Activated effector memory CD4-positive, alpha-beta T cell treated with anti-CD3 and anti-CD28 coated beads, Interleukin-2, amount 50 U/mL, for 16 hours (primary cell): ENCODE data around the gene NMB.
"Not testable (repeated sequence)": the region's sequence is repeated elsewhere in the genome, so short reads cannot be mapped to it uniquely, and the experiment has no call there.

ENCODE experiments used
- DNase-seq: peaks from one replicate; pipeline ENCODE4 v3.0.0-alpha.2; 2020

The NMB gene

DNA sequence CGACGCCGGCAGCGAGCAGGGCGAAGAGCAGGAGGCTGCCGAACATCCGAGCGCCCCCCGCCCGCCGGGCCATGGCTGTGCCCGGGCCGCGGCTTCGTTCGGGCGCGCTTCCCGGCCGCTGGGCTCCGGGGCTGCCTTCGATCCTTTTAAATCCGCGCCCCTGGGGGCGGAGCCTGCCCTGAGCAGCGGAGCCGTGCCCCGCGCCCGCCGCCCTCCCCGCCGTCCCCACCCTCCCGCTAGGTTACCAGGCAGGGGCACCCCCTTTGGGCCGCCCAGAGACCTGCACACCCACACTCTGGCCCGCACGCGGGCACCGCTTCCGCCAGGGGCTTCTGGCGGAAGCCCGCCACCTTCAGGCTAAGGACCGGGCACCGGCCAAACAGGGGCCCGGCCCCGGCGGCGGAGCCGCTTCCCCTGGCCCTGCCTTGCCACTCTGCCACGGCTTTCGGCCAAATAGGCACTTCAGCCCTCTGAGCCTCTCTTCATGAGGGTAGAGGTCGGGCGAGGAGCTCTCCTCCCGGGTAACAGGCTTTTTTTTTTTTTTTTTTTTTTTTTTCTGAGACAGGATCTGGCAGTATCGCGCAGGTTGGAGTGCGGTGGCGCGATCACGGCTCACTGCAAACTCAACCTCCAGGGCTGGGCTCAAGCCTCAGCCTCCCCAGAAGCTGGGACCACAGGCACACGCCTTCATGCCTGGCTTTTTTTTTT, at the start of gene NMB:
NMB (minus strand) TSS at position 120 of the 708 bp plus-strand sequence; CDS start at position 73, 47 bp downstream.
- peak; percentile 94 for DNase-seq

GRCh38 chr15:84703808-84704207, 45.8 kb upstream of the NMB start:
- no peak for DNase-seq

DNA sequence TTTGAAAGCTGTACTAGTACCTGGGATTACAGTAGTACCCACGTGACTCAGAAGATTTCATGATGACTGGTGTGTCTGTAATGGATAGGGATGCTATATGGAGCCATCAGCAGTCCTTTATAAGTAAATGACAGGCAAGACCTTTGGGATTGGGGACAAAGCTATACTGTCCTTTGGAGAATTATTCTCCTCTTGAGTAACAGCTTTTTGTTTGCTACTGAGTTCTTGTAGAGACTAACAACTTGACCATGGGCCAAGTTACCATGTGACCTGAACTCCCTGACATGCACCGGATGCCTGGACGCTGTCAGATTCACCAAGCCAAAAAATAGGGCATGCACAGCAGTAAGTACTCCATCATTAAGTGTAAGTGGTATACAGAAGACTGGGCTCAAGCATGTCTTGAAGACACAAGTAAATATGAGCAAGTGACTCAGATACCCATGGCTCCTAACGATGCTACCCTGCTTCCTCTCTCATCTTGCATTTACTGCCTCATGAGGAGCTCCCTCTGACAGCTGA, 45.0 kb upstream of the NMB start:
- no peak for DNase-seq

GRCh38 chr15:84699538-84700191, 41.7 kb upstream of the NMB start:
- DNase-seq, result no peak

- no peak for DNase-seq
Observed at GRCh38 chr15:84697236-84697990, 39.4 kb upstream of the NMB start.

GRCh38 chr15:84696757-84697156, 38.8 kb upstream of the NMB start:
- DNase-seq, result no peak

DNA sequence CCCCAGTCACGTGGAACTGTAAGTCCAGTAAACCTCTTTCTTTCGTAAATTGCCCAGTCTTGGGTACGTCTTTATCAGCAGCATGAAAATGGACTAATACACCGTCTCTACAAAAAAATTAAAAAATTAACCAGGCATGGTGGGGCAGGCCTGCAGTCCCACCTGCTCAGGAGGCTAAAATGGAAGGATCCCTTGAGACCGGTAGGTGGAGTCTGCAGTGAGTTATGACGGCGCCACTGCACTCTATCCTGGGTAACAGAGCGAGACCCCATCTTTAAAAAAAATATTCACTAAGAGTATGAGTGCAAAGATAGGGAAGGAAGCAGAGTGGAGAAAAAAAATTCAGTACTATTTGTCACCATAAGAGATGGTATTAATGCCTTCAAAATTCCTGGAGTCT, 32.3 kb upstream of the NMB start:
- DNase-seq, result no peak

DNA sequence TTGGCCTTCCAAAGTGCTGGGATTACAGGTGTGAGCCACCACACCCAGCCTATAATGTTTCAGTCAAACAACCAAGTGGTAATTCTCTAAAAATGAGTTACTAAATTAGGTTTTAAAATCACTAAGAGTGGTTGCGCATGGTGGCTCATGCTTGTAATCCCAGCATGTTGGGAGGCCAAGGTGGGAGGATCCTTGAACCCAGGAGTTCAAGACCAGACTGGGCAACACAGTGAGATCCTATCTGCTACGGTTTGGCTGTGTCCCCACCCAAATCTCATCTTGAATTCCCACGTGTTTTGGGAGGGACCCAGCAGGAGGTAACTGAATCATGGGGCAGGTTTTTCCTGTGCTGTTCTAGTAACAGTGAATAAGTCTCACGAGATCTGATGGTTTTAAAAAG, 31.9 kb upstream of the NMB start:
- DNase-seq, result no peak

DNA sequence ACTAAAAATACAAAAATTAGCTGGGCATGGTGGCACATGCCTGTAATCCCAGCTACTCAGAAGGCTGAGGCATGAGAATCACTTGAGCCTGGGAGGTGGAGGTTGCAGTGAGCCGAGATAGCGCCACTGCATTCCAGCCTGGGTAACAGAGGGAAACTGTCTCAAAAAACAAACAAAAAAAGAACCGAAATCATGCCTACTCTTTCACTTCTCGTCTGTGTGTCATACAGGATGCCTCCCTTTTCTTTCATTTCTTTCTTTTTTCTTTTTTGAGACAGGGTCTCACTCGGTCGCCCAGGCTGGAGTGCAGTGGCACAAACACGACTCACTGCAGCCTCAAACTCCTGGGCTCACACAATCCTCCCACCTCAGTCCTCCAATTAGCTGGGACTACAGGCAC, 28.4 kb upstream of the NMB start:
- DNase-seq, result not testable (repeated sequence)

GRCh38 chr15:84685304-84685703, 27.3 kb upstream of the NMB start:
- no peak for DNase-seq

DNA sequence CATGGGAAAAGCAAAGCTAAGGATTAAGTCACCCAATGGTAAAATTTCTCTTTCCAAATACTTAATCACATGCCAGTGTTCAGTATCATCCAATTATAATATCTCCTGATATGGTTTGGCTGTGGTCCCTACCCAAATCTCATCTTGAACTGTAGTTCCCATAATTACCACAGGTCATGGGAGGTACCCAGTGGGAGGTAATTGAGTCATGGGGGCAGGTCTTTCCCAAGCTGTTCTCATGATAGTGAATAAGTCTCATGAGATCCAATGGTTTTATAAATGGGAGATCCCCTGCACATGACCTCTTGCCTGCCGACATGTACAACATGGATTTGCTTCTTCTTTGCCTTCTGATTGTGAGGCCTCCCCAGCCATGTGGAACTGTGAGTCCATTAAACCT, 26.1 kb upstream of the NMB start:
- DNase-seq, result no peak

DNA sequence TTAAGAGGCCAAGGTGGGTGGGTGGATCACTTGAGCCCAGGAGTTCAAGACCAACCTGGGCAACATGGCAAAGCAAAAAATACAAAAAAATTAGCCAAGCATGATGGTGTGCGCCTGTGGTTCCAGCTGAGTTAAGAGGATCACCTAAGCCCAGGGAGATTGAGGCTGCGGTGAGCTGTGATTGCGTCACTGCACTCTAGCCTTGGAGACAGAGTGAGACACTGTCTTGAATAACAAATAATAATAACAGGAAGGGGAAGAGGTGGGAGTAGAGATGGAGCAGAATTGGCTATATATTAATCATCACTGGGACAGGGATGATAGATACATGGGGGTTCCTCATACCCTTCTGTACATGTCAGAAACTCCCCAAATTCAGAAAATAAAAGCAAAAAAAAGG, 23.8 kb upstream of the NMB start:
- peak; percentile 85 for DNase-seq

DNA sequence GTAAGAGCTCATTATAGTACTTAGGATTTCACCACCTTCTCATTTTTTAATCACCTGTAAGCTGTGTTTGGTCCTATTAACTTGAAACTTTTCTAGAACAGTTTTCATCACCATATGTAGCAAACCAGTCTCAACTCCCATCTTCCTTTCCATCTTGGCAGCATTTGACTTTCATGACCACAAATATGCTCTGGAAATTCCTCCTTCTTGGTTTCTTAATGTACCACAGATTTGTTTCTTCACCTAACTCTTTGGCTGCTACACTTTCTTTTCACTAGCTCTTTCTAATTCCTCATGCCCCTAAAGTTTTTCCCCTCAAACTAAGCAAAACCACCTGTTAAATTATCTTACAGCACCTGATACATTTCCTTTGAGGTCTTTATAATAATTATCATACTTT, 13.2 kb upstream of the NMB start:
- DNase-seq, result no peak

DNA sequence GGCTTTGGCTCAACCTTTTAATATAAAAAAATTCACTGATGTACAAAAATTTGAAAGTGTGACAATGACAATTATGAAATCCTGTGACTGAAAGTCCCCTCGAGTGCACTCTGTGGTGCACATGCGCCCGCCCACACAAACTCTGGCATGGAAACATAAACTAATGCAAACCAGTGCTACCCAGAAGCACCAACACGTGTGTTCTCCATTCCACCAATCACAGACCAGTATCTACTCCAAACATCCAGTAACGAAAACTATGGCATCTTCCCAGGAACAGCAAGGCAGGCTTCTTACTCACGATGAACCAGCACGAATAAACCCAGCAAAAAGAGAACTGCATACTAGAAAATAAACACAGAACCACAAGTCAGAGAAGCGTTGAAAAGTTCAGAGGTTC, 11.7 kb upstream of the NMB start:
- DNase-seq, result peak; percentile 74

- no peak for DNase-seq
Observed at GRCh38 chr15:84668221-84668982, 10.4 kb upstream of the NMB start.

- no peak for DNase-seq
Observed at GRCh38 chr15:84666373-84666772, 8.4 kb upstream of the NMB start.

GRCh38 chr15:84661001-84661400, 3.0 kb upstream of the NMB start:
- DNase-seq, result no peak

GRCh38 chr15:84659904-84660781, 2.1 kb upstream of the NMB start:
- DNase-seq, result no peak

GRCh38 chr15:84658788-84659411, 901 bp upstream of the NMB start:
- DNase-seq, result no peak

- no peak for DNase-seq
Observed at GRCh38 chr15:84657748-84658079, 285 bp downstream of the NMB start.

DNA sequence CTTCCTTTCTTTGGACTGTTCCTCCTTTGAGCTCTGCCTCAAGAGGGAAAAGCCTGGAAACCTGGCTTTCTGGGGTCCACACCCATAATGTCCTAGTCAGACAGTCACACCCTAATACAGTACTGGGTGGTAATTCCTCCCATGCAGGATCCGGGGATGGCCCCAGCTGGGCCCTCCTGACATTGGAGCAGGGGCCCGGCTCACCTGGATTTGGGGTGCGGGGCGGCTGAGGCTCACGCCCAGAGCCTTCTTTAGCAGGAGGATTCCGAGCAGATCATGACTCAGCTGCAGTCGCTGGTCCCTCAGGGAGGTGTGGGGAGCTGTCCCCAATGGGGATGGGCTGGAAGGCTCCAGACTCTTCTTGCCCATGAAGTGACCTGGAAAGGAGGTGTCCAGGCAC, 1.0 kb downstream of the NMB start:
- DNase-seq, result no peak
